Tibial nerve (tissue), 4 donors: ENCODE data around the gene DNM3. TPM values are rescaled to one million over a fixed set of nuclear protein-coding genes. Genes with fewer than 3 reads are reported as not detected.

Source experiments
- DNase-seq, 2 donors: peaks; one replicate each; pipeline ENCODE4 v3.0.0-alpha.2; 2019; ENCODE audit warnings: low spot score in 2 of 2
- H3K27ac ChIP-seq, 4 donors: fragments of 200-600 bp; sonication (generic) in 3 of 4; one replicate each; pipeline ENCODE4 v1.5.1; 2017 to 2019; ENCODE audit warnings: mild to moderate bottlenecking in 1 of 4
- H3K27me3 ChIP-seq, 2 donors: fragments of 200-600 bp; sonication (generic) in 1 of 2; one replicate each; pipeline versions ENCODE4 v1.5.1 to v1.6.0; 2017 to 2019
- H3K36me3 ChIP-seq, 3 donors: fragments of 200-600 bp; sonication (generic); one replicate each; pipeline ENCODE4 v1.5.1; 2018 to 2019
- H3K4me1 ChIP-seq, 4 donors: fragments of 200-600 bp; sonication (generic) in 3 of 4; one replicate each; pipeline ENCODE4 v1.5.1; 2017 to 2019
- H3K4me3 ChIP-seq, 4 donors: fragments of 200-600 bp; sonication (generic) in 3 of 4; one replicate each; pipeline ENCODE4 v1.5.1; 2017 to 2019; ENCODE audit warnings: mild to moderate bottlenecking in 1 of 4, moderate library complexity in 1 of 4
- H3K9me3 ChIP-seq, 4 donors: fragments of 200-600 bp; sonication (generic) in 3 of 4; one replicate each; pipeline ENCODE4 v1.5.1; 2017 to 2019
- CTCF ChIP-seq, 5 experiments: fragments of 200-600 bp in 3 of 5; fragments of 450-650 bp in 2 of 5; sonication (generic) in 3 of 5; IDR thresholded peaks; one replicate each; pipeline ENCODE4 v1.5.1; 2016 to 2019; ENCODE audit warnings: antibody characterized with exemption in 5 of 5, mild to moderate bottlenecking in 3 of 5, moderate library complexity in 2 of 5
- EP300 ChIP-seq, 2 donors: sonication (generic); formaldehyde crosslinking; IDR thresholded peaks; one replicate each; pipeline ENCODE4 v1.6.1; 2017; ENCODE audit warnings: antibody characterized with exemption in 2 of 2, mild to moderate bottlenecking in 1 of 2
- POLR2A ChIP-seq, 2 donors: fragments of 450-650 bp; IDR thresholded peaks; one replicate each; pipeline ENCODE4 v1.6.1; 2017; ENCODE audit warnings: antibody characterized with exemption in 2 of 2, mild to moderate bottlenecking in 2 of 2, moderate library complexity in 2 of 2
- WGBS, 2 donors: methylation state at CpG; one replicate each; pipeline ENCODE4 v1.1.5; 2018; 5-methylcytosine and 5-hydroxymethylcytosine counted together
- total RNA-seq, 4 donors: library from RNA; depleted of rRNA; stranded (reverse); fragments of >200 nt; gene quantifications; one replicate each; pipeline ENCODE4 v1.1.0, GENCODE V29; 2016

Gene DNM3
- total RNA-seq, 4 donors from 2014 or later = 9.8 to 15.3 (median 12.3) TPM

GRCh38 chr1:171985639-171986038 is 144.3 kb downstream of the DNM3 start:
- Histone ChIP-seq H3K27me3 (no peaks in the 10 kb centered on the region), H3K9me3 (no peaks in the 10 kb centered on the region), H3K36me3 (no peaks in the 10 kb centered on the region), H3K4me1 (peaks cover 0 to 10% (median 0%) of the 10 kb centered on the region in 4 donors), H3K27ac (no peak overlapping the region), H3K4me3 (no peak overlapping the region)
- DNase-seq = no peak
- 60 to 61% methylated on average over 2 of the region's 2 CpGs for WGBS, 2 donors
- no peak for TF ChIP-seq EP300 (IDR thresholded peaks at IDR 0.05)
- peak in 1 of 5 experiments; percentile 17 for TF ChIP-seq CTCF (IDR thresholded peaks at IDR 0.05)

- 50 to 52% methylated on average over 1 of the region's 1 CpG for WGBS, 2 donors
- TF ChIP-seq EP300 (IDR thresholded peaks at IDR 0.05) = no peak
- no peak for TF ChIP-seq CTCF (IDR thresholded peaks at IDR 0.05)
- TF ChIP-seq POLR2A (IDR thresholded peaks at IDR 0.05) = no peak
- no peak overlapping the region for H3K4me3 ChIP-seq
- no peaks in the 10 kb centered on the region for H3K9me3 ChIP-seq
- DNase-seq = no peak
- H3K27ac ChIP-seq = no peak overlapping the region
- no peaks in the 10 kb centered on the region for H3K27me3 ChIP-seq
- H3K4me1 ChIP-seq = peaks cover 0 to 10% (median 0%) of the 10 kb centered on the region in 4 donors
- H3K36me3 ChIP-seq = no peaks in the 10 kb centered on the region
Observed at GRCh38 chr1:171988243-171988885, 147.1 kb downstream of the DNM3 start.

- Histone ChIP-seq H3K9me3 (no peaks in the 10 kb centered on the region), H3K27ac (no peak overlapping the region), H3K4me3 (no peak overlapping the region), H3K36me3 (no peaks in the 10 kb centered on the region), H3K4me1 (no peaks in the 10 kb centered on the region), H3K27me3 (no peaks in the 10 kb centered on the region)
- TF ChIP-seq CTCF (IDR thresholded peaks at IDR 0.05) (no peak), EP300 (IDR thresholded peaks at IDR 0.05) (no peak), POLR2A (IDR thresholded peaks at IDR 0.05) (no peak)
- DNase-seq = no peak
Observed at GRCh38 chr1:171990371-171990770, 149.1 kb downstream of the DNM3 start.

DNA sequence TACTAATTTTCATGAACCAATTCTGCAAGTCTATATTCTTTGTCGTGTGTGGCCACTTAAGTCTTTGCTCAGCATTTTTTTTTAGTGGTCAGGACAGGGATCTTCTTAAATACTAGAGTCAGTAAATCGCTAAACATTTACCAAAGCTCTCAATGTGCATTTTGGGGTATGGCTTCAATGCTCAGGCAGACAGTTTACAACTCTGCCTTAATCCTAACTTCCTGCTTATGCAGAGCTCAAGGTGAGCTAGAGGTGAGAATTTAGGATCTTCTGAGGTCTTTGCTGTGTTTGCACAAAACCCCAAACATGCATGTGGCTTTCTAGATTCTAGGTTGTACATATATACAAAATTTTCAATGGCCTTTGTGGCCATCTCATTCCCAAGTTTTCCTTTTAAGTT is 153.0 kb downstream of the DNM3 start:
- Histone ChIP-seq H3K27me3 (no peaks in the 10 kb centered on the region), H3K4me3 (no peak overlapping the region), H3K4me1 (no peaks in the 10 kb centered on the region), H3K36me3 (no peaks in the 10 kb centered on the region), H3K27ac (no peak overlapping the region), H3K9me3 (no peaks in the 10 kb centered on the region)
- 80 to 84% methylated on average over 2 of the region's 2 CpGs for WGBS, 2 donors
- DNase-seq = no peak
- no peak for TF ChIP-seq EP300 (IDR thresholded peaks at IDR 0.05)
- no peak for TF ChIP-seq POLR2A (IDR thresholded peaks at IDR 0.05)
- TF ChIP-seq CTCF (IDR thresholded peaks at IDR 0.05) = no peak

GRCh38 chr1:171995573-171995972 is 154.3 kb downstream of the DNM3 start:
- no peak for DNase-seq
- Histone ChIP-seq H3K27ac (no peak overlapping the region), H3K9me3 (no peaks in the 10 kb centered on the region), H3K36me3 (no peaks in the 10 kb centered on the region), H3K4me1 (no peaks in the 10 kb centered on the region), H3K27me3 (no peaks in the 10 kb centered on the region), H3K4me3 (no peak overlapping the region)
- TF ChIP-seq CTCF (IDR thresholded peaks at IDR 0.05) = no peak
- no peak for TF ChIP-seq POLR2A (IDR thresholded peaks at IDR 0.05)
- no peak for TF ChIP-seq EP300 (IDR thresholded peaks at IDR 0.05)
- 92 to 93% methylated on average over 3 of the region's 3 CpGs for WGBS, 2 donors
